ENCODE results near the gene NRCAM. TPM values are rescaled to one million over a fixed set of nuclear protein-coding genes. Genes with fewer than 3 reads are reported as not detected.

NRCAM gene
- total and polyA plus RNA-seq, 2 of the 8 experiments (the other 6 are each of a cell fraction or from before 2014, with no cell fraction given): 2.7 to 3.8 TPM

DNA sequence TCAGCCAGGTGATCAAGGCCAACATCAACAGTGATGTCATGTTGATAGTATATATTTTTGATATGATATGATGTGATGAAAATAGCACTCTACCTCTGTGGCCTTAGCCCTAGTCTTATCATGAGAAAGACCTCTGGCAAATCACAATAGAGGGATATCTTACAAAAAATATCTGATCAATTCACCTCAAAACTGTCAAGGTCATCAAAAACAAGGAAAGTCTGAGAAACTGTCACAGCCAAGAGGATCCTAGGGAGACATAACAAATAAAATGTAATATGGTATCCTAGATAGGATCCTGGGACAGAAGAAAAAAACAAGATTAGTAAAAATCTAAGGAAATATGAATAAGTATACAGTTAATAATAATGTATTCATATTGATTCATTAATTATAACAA is 92.6 kb downstream of the NRCAM start:
- Histone ChIP-seq H3K79me1 (ENCODE audit: low read depth, low read length) (no peaks in the 10 kb centered on the region), H4K5ac (ENCODE audit: insufficient read length, low read depth, low read length) (no peak overlapping the region), H3K14ac (ENCODE audit: insufficient read length) (no peak overlapping the region), H3K27ac (ENCODE audit: low read depth, low read length) (no peak overlapping the region), H3K9ac (replicated peaks in 1 of 4; ENCODE audit: extremely low read depth in 1 of 4, low read depth in 3 of 4, low read length in 3 of 4) (no peak overlapping the region), H4K8ac (ENCODE audit: extremely low read depth, insufficient read depth, low read length) (no peak overlapping the region), H2AFZ (ENCODE audit: low read length) (no peak overlapping the region), H3K27me3 (replicated peaks in 1 of 4; ENCODE audit: control insufficient read depth in 3 of 4, extremely low read depth in 1 of 4, insufficient read depth in 3 of 4, low read length in 3 of 4) (no peaks in the 10 kb centered on the region), H3K9me3 (ENCODE audit: insufficient read depth in 2 of 2, low read depth in 1 of 2, low read length in 1 of 2) (peaks cover 0 to 2% of the 10 kb centered on the region in 2 experiments; a peak in 1 of 4 replicates), H3K79me2 (ENCODE audit: control insufficient read depth in 1 of 2, insufficient read depth in 2 of 2, low read length in 2 of 2) (no peaks in the 10 kb centered on the region), H3K56ac (replicated peaks; ENCODE audit: insufficient read length, low read depth, low read length) (no peak overlapping the region), H2BK5ac (ENCODE audit: low read depth, low read length) (no peak overlapping the region), H3K23ac (ENCODE audit: insufficient read length) (no peak overlapping the region), H3K4ac (replicated peaks; ENCODE audit: insufficient read length, low read depth, low read length) (no peak overlapping the region), H4K91ac (replicated peaks; ENCODE audit: insufficient read length, low read length) (no peak overlapping the region), H2BK15ac (ENCODE audit: low read length) (no peak overlapping the region), H4K20me1 (replicated peaks in 1 of 2; ENCODE audit: control insufficient read depth in 1 of 2, insufficient read depth in 2 of 2, low read length in 2 of 2) (no peaks in the 10 kb centered on the region), H2BK20ac (ENCODE audit: low read length) (no peak overlapping the region), H3K36me3 (ENCODE audit: control insufficient read depth in 2 of 4, insufficient read depth in 4 of 4, low read length in 3 of 4) (no peaks in the 10 kb centered on the region), H2BK120ac (replicated peaks; ENCODE audit: low read depth, low read length) (no peak overlapping the region), H3K23me2 (ENCODE audit: low read depth, low read length) (no peaks in the 10 kb centered on the region), H3K4me2 (ENCODE audit: insufficient read depth in 1 of 2, low read depth in 2 of 2, low read length in 2 of 2) (no peak overlapping the region), H3K18ac (ENCODE audit: extremely low read depth, low read length) (no peak overlapping the region), H3K4me3 (ENCODE audit: extremely low read depth in 1 of 4, insufficient read depth in 2 of 4, low read depth in 3 of 4, low read length in 4 of 4) (no peak overlapping the region), H3K4me1 (replicated peaks in 1 of 4; ENCODE audit: control insufficient read depth in 3 of 4, insufficient read depth in 4 of 4, low read length in 3 of 4) (no peaks in the 10 kb centered on the region), H2AK5ac (ENCODE audit: low read depth, low read length) (no peak overlapping the region), H2BK12ac (ENCODE audit: low read depth, low read length) (no peak overlapping the region)
- ChIA-PET POLR2A (ENCODE audit: partially characterized antibody) (no interaction called here), CTCF (ENCODE audit: partially characterized antibody) (no interaction called here)
- DNase-seq (ENCODE audit: low read depth in 1 of 2, low spot score in 2 of 2): no peak
- FAIRE-seq: no peak
- TF ChIP-seq TBP (IDR thresholded peaks at IDR 0.05; ENCODE audit: low read depth, low read length) (no peak), BRCA1 (IDR thresholded peaks at IDR 0.05; ENCODE audit: low read depth, low read length) (no peak), POU5F1 (IDR thresholded peaks at IDR 0.05; ENCODE audit: low read depth, low read length) (no peak)
- TF ChIP-seq, protein P1, sequence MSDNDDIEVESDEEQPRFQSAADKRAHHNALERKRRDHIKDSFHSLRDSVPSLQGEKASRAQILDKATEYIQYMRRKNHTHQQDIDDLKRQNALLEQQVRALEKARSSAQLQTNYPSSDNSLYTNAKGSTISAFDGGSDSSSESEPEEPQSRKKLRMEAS (IDR thresholded peaks at IDR 0.05): no peak

Measured in H1 (cell line).